Kidney (tissue), 14 donors: ENCODE data around the gene SLC44A3. TPM values are rescaled to one million over a fixed set of nuclear protein-coding genes. Genes with fewer than 3 reads are reported as not detected.
A peak's percentile ranks its signal among the peaks of the same experiment; 100 is the strongest.

Experiments
- DNase-seq, 5 donors: peaks; one replicate each; pipeline ENCODE4 v3.0.0-alpha.2; 2013 to 2020
- FAIRE-seq: peaks from 2 replicates; lab custom pipeline; 2012; peaks lifted over from hg19 to GRCh38; lab: Jason Lieb, UNC
- H3K27ac ChIP-seq, 2 donors: one replicate each; pipeline ENCODE4 v1.7.0; 2013; ENCODE audit warnings: low read depth in 2 of 2, low read length in 2 of 2, inconsistent platforms in 1 of 2
- H3K27me3 ChIP-seq: one replicate; pipeline ENCODE4 v1.7.1; 2013; ENCODE audit warnings: low read length, inconsistent platforms; ENCODE audit not compliant: control insufficient read depth, insufficient read depth
- H3K36me3 ChIP-seq, 3 donors: one replicate each; pipeline versions ENCODE4 v1.7.0 to v1.7.1; 2013; ENCODE audit warnings: low read length in 3 of 3, control low read depth in 1 of 3, inconsistent platforms in 1 of 3; ENCODE audit not compliant: insufficient read depth in 3 of 3, control insufficient read depth in 2 of 3
- H3K4me1 ChIP-seq, 3 donors: one replicate each; pipeline versions ENCODE4 v1.7.0 to v1.7.1; 2013; ENCODE audit warnings: low read length in 3 of 3, inconsistent platforms in 1 of 3, low read depth in 1 of 3; ENCODE audit not compliant: control insufficient read depth in 2 of 3, insufficient read depth in 2 of 3
- H3K4me3 ChIP-seq, 3 donors: one replicate each; pipeline versions ENCODE4 v1.7.0 to v1.8.1; 2013; ENCODE audit warnings: low read length in 3 of 3, control low read depth in 1 of 3, inconsistent platforms in 1 of 3
- H3K9ac ChIP-seq, 3 donors: one replicate each; pipeline versions ENCODE4 v1.7.0 to v1.7.1; 2013; ENCODE audit warnings: low read length in 3 of 3, control low read depth in 1 of 3, inconsistent platforms in 1 of 3
- H3K9me3 ChIP-seq, 3 donors: one replicate each; pipeline versions ENCODE4 v1.7.0 to v1.7.1; 2013; ENCODE audit warnings: low read length in 3 of 3, control low read depth in 1 of 3, inconsistent platforms in 1 of 3; ENCODE audit not compliant: control insufficient read depth in 2 of 3, insufficient read depth in 1 of 3
- CTCF ChIP-seq: IDR thresholded peaks from 3 replicates; pipeline ENCODE4 v1.5.1; 2012; ENCODE audit warnings: mild to moderate bottlenecking, moderate library complexity, borderline replicate concordance; ENCODE audit not compliant: insufficient read depth; ENCODE audit errors: extremely low read depth
- intact Hi-C: fragments of 100-400 bp; cut with DNase I; formaldehyde crosslinking; loops from one replicate; pipeline ENCODE4 v1.11.1; 2022
- polyA plus RNA-seq: library from polyadenylated mRNA; stranded (reverse); fragments of 350-450 nt; fragmentation: Illumina TruSeq; extraction: RNeasy Lipid Tissue Mini Kit (QIAGEN cat#74804); gene quantifications from one replicate; pipeline ENCODE4 v1.2.3, GENCODE V29; 2014; ENCODE audit warnings: low read depth, low replicate concordance; ENCODE audit not compliant: insufficient read depth
- total RNA-seq: library from RNA; stranded (reverse); fragmentation: NEBNext Ultra II Directional; extraction: Animal tissue kit (Norgen Biotek cat#: 25700); gene quantifications from one replicate; pipeline ENCODE4 v1.2.1, GENCODE V29; 2021
- donor health status: control.
- donor health status: control.
- donor health status: control.
- donor health status: control.
- donor health status: control.
- donor health status: DM: yes; HTN: yes; CAD: no.
- donor health status: Normal renal cell carcinoma (clear cell type).

Gene SLC44A3
- total and polyA plus RNA-seq, 2 donors from 2014 or later, result 35.2 to 49.6 TPM

DNA sequence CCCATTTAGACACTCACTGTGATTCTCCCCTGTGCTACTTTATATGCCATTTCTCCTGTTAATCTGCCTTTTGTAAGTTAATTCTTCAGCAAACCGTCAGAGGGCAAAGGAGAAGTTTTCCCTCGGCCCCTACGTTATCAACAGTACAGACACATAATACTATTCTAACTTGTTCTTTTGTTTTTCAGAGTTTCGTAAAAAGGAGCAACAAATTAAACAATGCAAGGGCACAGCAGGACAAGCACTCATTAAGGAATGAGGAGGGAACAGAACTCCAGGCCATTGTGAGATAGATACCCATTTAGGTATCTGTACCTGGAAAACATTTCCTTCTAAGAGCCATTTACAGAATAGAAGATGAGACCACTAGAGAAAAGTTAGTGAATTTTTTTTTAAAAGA, 74.5 kb downstream of the SLC44A3 start:
- peaks cover 12 to 55% (median 31%) of the 10 kb centered on the region in 3 donors for H3K36me3 ChIP-seq

DNA sequence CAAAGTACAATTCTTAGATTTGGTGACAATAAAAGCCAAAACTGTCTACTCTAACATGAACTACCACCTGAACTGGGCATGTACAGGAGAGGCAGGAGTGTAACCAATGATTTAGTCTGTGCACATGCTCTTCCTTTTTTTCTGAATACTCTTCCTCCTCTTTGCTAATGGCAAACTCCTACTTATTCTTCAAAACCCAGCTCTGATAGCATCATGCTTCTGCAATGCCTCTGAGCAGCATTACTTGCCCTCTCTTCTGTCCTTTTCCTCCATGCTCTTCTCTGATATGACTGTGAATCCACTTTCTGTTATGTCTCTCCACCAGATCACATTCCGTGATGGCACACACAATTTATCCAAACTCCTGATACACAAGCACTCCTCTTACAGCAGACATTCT, 75.4 kb downstream of the SLC44A3 start:
- H3K9me3 ChIP-seq, result no peaks in the 10 kb centered on the region
- intact Hi-C loops, result no loop called here
- peaks cover 13 to 58% (median 33%) of the 10 kb centered on the region in 3 donors for H3K36me3 ChIP-seq
- peaks cover 0 to 24% (median 3%) of the 10 kb centered on the region in 3 donors for H3K4me1 ChIP-seq
- no peaks in the 10 kb centered on the region for H3K27me3 ChIP-seq
- no peak overlapping the region for H3K9ac ChIP-seq
- no peak overlapping the region for H3K27ac ChIP-seq
- FAIRE-seq (no peak), DNase-seq (no peak)
- no peak for TF ChIP-seq CTCF
- H3K4me3 ChIP-seq, result no peak overlapping the region

More for the DNA sequence above, 74.5 kb downstream of the SLC44A3 start:
- no peak for TF ChIP-seq CTCF
- H3K27ac ChIP-seq, result peak overlapping the region in 1 of 2 donors; percentile 7
- no peaks in the 10 kb centered on the region for H3K9me3 ChIP-seq
- no peaks in the 10 kb centered on the region for H3K27me3 ChIP-seq
- H3K9ac ChIP-seq, result no peak overlapping the region
- FAIRE-seq, result no peak
- intact Hi-C loops, result no loop called here
- H3K4me3 ChIP-seq, result no peak overlapping the region
- no peak for DNase-seq
- H3K4me1 ChIP-seq, result peaks cover 0 to 20% (median 3%) of the 10 kb centered on the region in 3 donors

DNA sequence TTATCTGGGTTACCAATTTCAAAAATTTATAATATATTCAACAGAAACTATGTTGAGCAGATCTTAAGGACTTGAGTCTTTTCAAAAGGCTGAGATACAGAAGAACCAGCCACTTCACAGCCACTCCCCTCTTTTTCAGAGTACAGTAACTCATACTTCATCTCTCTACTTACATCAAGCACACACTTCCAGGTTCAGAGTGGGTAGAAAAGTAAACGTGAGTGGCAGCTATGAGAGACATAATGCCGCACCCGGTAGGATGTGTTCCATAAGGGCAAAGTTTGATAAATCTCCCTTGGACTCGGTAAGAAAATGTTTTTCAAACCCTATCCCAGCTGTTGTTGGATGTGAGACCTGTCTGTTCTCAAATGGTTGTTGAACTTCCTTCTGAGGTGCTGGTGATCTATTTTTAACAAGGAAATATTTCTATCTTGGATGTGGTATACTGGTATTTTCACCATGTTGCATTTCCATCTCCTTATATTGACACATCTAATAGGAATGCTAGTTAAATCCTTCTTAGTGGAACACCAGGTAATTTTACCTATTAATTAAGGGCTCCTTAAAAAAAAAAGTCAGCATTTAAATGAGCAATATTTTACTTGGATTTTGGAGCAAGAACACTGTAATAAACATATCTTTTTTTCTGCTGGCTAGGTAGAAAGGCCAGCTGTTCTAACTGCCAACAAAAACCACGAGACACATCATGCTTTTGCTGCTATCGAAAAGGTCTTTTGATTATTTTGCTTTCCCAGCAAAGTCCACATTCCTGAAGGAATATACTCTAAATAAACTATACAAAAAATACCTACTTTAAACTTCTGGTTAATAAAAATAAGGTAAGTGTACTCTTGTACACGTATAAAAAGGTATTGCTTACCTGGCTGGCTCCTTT, 78.6 kb downstream of the SLC44A3 start:
- Histone ChIP-seq H3K27me3 (no peaks in the 10 kb centered on the region), H3K36me3 (peaks cover 20 to 59% (median 39%) of the 10 kb centered on the region in 3 donors), H3K9me3 (no peaks in the 10 kb centered on the region), H3K4me1 (peaks cover 0 to 43% (median 12%) of the 10 kb centered on the region in 3 donors), H3K9ac (no peak overlapping the region), H3K27ac (peak overlapping the region; percentile 26 to 72), H3K4me3 (no peak overlapping the region)
- intact Hi-C loops, result no loop called here
- DNase-seq (no peak), FAIRE-seq (no peak)
- TF ChIP-seq CTCF, result no peak
